H1 (cell line): ENCODE measurements around the gene PTPN13. TPM values are rescaled to one million over a fixed set of nuclear protein-coding genes. Genes with fewer than 3 reads are reported as not detected.

ENCODE experiments used
- CTCF ChIA-PET: fragments of 300-600 bp; sonication (Branson Sonifier 250); formaldehyde crosslinking; loops from one replicate; lab custom pipeline; 2021; ENCODE audit not compliant: partially characterized antibody; lab: Charles Lee
- POLR2A ChIA-PET: fragments of 300-600 bp; sonication (Branson Sonifier 250); formaldehyde crosslinking; loops from one replicate; lab custom pipeline; 2021; ENCODE audit warnings: inconsistent platforms; ENCODE audit not compliant: partially characterized antibody; lab: Charles Lee
- DNase-seq, 2 experiments: peaks; one replicate each; pipeline versions ENCODE4 v3.0.0 to v3.0.0-alpha.2; 2010 to 2022; ENCODE audit warnings: low spot score in 2 of 2, low read depth in 1 of 2, mixed read lengths in 1 of 2
- FAIRE-seq: peaks from 2 replicates; lab custom pipeline; 2011; peaks lifted over from hg19 to GRCh38; lab: Jason Lieb, UNC
- H2AFZ ChIP-seq: 2 replicates; pipeline ENCODE4 v1.8.1; 2012; ENCODE audit warnings: low read length, inconsistent platforms
- H2AK5ac ChIP-seq: 2 replicates; pipeline ENCODE4 v1.6.1; 2013; ENCODE audit warnings: low read depth, low read length
- H2BK120ac ChIP-seq: replicated peaks from 2 replicates; pipeline ENCODE3; 2013; ENCODE audit warnings: low read depth, low read length, inconsistent platforms
- H2BK12ac ChIP-seq: 2 replicates; pipeline ENCODE4 v1.6.1; 2013; ENCODE audit warnings: low read depth, low read length
- H2BK15ac ChIP-seq: 2 replicates; pipeline ENCODE4 v1.6.1; 2013; ENCODE audit warnings: low read length
- H2BK20ac ChIP-seq: 2 replicates; pipeline ENCODE4 v1.6.1; 2013; ENCODE audit warnings: low read length
- H2BK5ac ChIP-seq: 2 replicates; pipeline ENCODE4 v1.6.1; 2013; ENCODE audit warnings: low read depth, low read length
- H3K14ac ChIP-seq: 2 replicates; pipeline ENCODE4 v1.6.1; 2013; ENCODE audit warnings: inconsistent platforms; ENCODE audit not compliant: insufficient read length
- H3K18ac ChIP-seq: 2 replicates; pipeline ENCODE4 v1.6.1; 2013; ENCODE audit warnings: low read length; ENCODE audit errors: extremely low read depth
- H3K23ac ChIP-seq: 2 replicates; pipeline ENCODE4 v1.6.1; 2013; ENCODE audit warnings: inconsistent platforms; ENCODE audit not compliant: insufficient read length
- H3K23me2 ChIP-seq: 2 replicates; pipeline ENCODE4 v1.6.1; 2013; ENCODE audit warnings: low read depth, low read length
- H3K27ac ChIP-seq: 2 replicates; pipeline ENCODE4 v1.6.1; 2011; ENCODE audit warnings: low read depth, low read length, inconsistent platforms
- H3K27me3 ChIP-seq, 4 experiments: replicated peaks in 1 of 4; 1 replicate in 1 of 4; 2 replicates in 3 of 4; pipeline versions ENCODE4 v1.6.1 to v1.8.1; 2011 to 2013; ENCODE audit warnings: low read length in 3 of 4, mild to moderate bottlenecking in 3 of 4, inconsistent platforms in 2 of 4, mixed read lengths in 2 of 4, moderate library complexity in 1 of 4; ENCODE audit not compliant: control insufficient read depth in 3 of 4, insufficient read depth in 3 of 4; ENCODE audit errors: extremely low read depth in 1 of 4
- H3K36me3 ChIP-seq, 4 experiments: 2 replicates each; pipeline versions ENCODE4 v1.6.1 to v1.8.1; 2011 to 2013; ENCODE audit warnings: mild to moderate bottlenecking in 4 of 4, low read length in 3 of 4, moderate library complexity in 2 of 4, control low read depth in 1 of 4, inconsistent platforms in 1 of 4; ENCODE audit not compliant: insufficient read depth in 4 of 4, control insufficient read depth in 2 of 4
- H3K4ac ChIP-seq: replicated peaks from 2 replicates; pipeline ENCODE3; 2013; ENCODE audit warnings: low read length, low read depth, mixed read lengths, inconsistent platforms; ENCODE audit not compliant: insufficient read length
- H3K4me1 ChIP-seq, 4 experiments: replicated peaks in 1 of 4; 1 replicate in 1 of 4; 2 replicates in 3 of 4; pipeline versions ENCODE4 v1.6.1 to v1.8.1; 2011 to 2013; ENCODE audit warnings: low read length in 3 of 4, inconsistent platforms in 2 of 4, mixed read lengths in 1 of 4; ENCODE audit not compliant: insufficient read depth in 4 of 4, control insufficient read depth in 3 of 4
- H3K4me2 ChIP-seq, 2 experiments: 2 replicates each; pipeline versions ENCODE4 v1.6.1 to v1.8.1; 2011 to 2013; ENCODE audit warnings: low read depth in 2 of 2, low read length in 2 of 2, control low read depth in 1 of 2, inconsistent platforms in 1 of 2, mild to moderate bottlenecking in 1 of 2; ENCODE audit not compliant: insufficient read depth in 1 of 2
- H3K4me3 ChIP-seq, 4 experiments: fragments of 200-600, 300-600 bp in 1 of 4; sonication (generic), shearing (Covaris generic), sonication (Bioruptor Twin) in 1 of 4; 2 replicates each; pipeline versions ENCODE4 v1.5.1 to v1.8.1; 2011 to 2016; ENCODE audit warnings: low read length in 4 of 4, low read depth in 3 of 4, control low read depth in 2 of 4, inconsistent platforms in 2 of 4, mild to moderate bottlenecking in 2 of 4, mixed read lengths in 1 of 4, moderate library complexity in 1 of 4; ENCODE audit not compliant: insufficient read depth in 2 of 4; ENCODE audit errors: extremely low read depth in 1 of 4
- H3K56ac ChIP-seq: replicated peaks from 2 replicates; pipeline ENCODE3; 2013; ENCODE audit warnings: low read depth, mild to moderate bottlenecking, mixed read lengths, low read length, inconsistent platforms; ENCODE audit not compliant: insufficient read length
- H3K79me1 ChIP-seq: 2 replicates; pipeline ENCODE4 v1.6.1; 2013; ENCODE audit warnings: low read depth, low read length, control low read depth
- H3K79me2 ChIP-seq, 2 experiments: 2 replicates each; pipeline versions ENCODE4 v1.6.1 to v1.8.1; 2012 to 2013; ENCODE audit warnings: low read length in 2 of 2, mild to moderate bottlenecking in 2 of 2, inconsistent platforms in 1 of 2; ENCODE audit not compliant: insufficient read depth in 2 of 2, control insufficient read depth in 1 of 2
- H3K9ac ChIP-seq, 4 experiments: replicated peaks in 1 of 4; 1 replicate in 1 of 4; 2 replicates in 3 of 4; pipeline versions ENCODE4 v1.6.1 to v1.8.1; 2011 to 2013; ENCODE audit warnings: low read depth in 3 of 4, low read length in 3 of 4, control low read depth in 2 of 4, mild to moderate bottlenecking in 2 of 4, moderate library complexity in 2 of 4, inconsistent platforms in 1 of 4; ENCODE audit errors: extremely low read depth in 1 of 4
- H3K9me3 ChIP-seq, 2 experiments: 2 replicates each; pipeline versions ENCODE4 v1.6.1 to v1.8.1; 2012 to 2013; ENCODE audit warnings: mild to moderate bottlenecking in 2 of 2, moderate library complexity in 2 of 2, control low read depth in 1 of 2, inconsistent platforms in 1 of 2, low read depth in 1 of 2, low read length in 1 of 2, mixed read lengths in 1 of 2; ENCODE audit not compliant: insufficient read depth in 2 of 2
- H4K20me1 ChIP-seq, 2 experiments: replicated peaks in 1 of 2; 2 replicates each; pipeline versions ENCODE3 to v1.8.1; 2011 to 2013; ENCODE audit warnings: inconsistent platforms in 2 of 2, low read length in 2 of 2, mild to moderate bottlenecking in 1 of 2; ENCODE audit not compliant: insufficient read depth in 2 of 2, control insufficient read depth in 1 of 2
- H4K5ac ChIP-seq: 2 replicates; pipeline ENCODE4 v1.6.1; 2013; ENCODE audit warnings: low read length, low read depth, mixed read lengths, inconsistent platforms; ENCODE audit not compliant: insufficient read length
- H4K8ac ChIP-seq: 2 replicates; pipeline ENCODE4 v1.8.0; 2013; ENCODE audit warnings: mild to moderate bottlenecking, moderate library complexity, low read length, inconsistent platforms; ENCODE audit not compliant: insufficient read depth; ENCODE audit errors: extremely low read depth
- H4K91ac ChIP-seq: replicated peaks from 2 replicates; pipeline ENCODE3; 2013; ENCODE audit warnings: low read length, mixed read lengths, inconsistent platforms; ENCODE audit not compliant: insufficient read length
- KDM1A ChIP-seq: fragments of 200-600, 300-600 bp; sonication (generic); IDR thresholded peaks from 2 replicates; pipeline ENCODE4 v1.7.1; 2016; ENCODE audit warnings: mild to moderate bottlenecking, low read length, borderline replicate concordance
- WGBS, 2 experiments: shearing (Covaris generic) in 1 of 2; methylation state at CpG; one replicate each; pipeline versions ENCODE4 v1.1.6 to v1.1.7; 2013 to 2015; ENCODE audit warnings: low lambda C conversion rate in 2 of 2, mixed read lengths in 2 of 2, inconsistent platforms in 1 of 2, low coverage in 1 of 2, missing lambda C conversion rate in 1 of 2; ENCODE audit not compliant: insufficient replicate concordance in 2 of 2, insufficient coverage in 1 of 2, insufficient read length in 1 of 2; ENCODE audit errors: extremely low coverage in 1 of 2, missing lambda C conversion rate in 1 of 2; 5-methylcytosine and 5-hydroxymethylcytosine counted together
- polyA plus RNA-seq, 7 experiments: library from polyadenylated mRNA; depleted of rRNA in 3 of 7; stranded (reverse) in 5 of 7; unstranded in 2 of 7; fragments of >200 nt in 5 of 7; fragments of 200-250 nt in 2 of 7; gene quantifications; 1 replicate in 5 of 7; 2 replicates in 1 of 7; 4 replicates in 1 of 7; pipeline versions ENCODE4 v1.2.1 to v1.2.3, GENCODE V29; 2011 to 2013; ENCODE audit warnings: missing spikeins in 2 of 7, mixed read lengths in 2 of 7
- total RNA-seq: library from RNA; stranded (reverse); fragmentation: NEBNext Ultra II Directional; extraction: Animal tissue kit (Norgen Biotek cat#: 25700); gene quantifications from 2 replicates; pipeline ENCODE4 v1.2.1, GENCODE V29; 2021

PTPN13 gene
- total and polyA plus RNA-seq, 2 of the 8 experiments (the other 6 are each of a cell fraction or from before 2014, with no cell fraction given) = 12.7 to 57.9 TPM

- WGBS, 2 experiments = 77% methylated on average over 7 of the region's 7 CpGs; no CpG with 5 or more reads in 1 of the 2 experiments
- Histone ChIP-seq H3K4me1 (no peaks in the 10 kb centered on the region), H3K4me2 (no peak overlapping the region; a peak in 1 of 4 replicates), H3K23me2 (0 out of 2 replicates have a peak, but pooled peaks cover 1% of the 10 kb centered on the region), H4K8ac (no peak overlapping the region), H2AK5ac (no peak overlapping the region), H3K56ac (no peak overlapping the region), H3K79me2 (no peaks in the 10 kb centered on the region)
- no peak for DNase-seq
- POLR2A ChIA-PET = interaction anchor here (1.3 kb wide), 1 partner anchor 45 kb away, joined by 4 read pairs; no protein-coding TSS in a partner anchor
- no peak for TF ChIP-seq KDM1A
- TF ChIP-seq, all 59 proteins: peak for 0
- H2BK5ac ChIP-seq = no peak overlapping the region
- no peak overlapping the region for H3K18ac ChIP-seq
- H3K9me3 ChIP-seq = no peaks in the 10 kb centered on the region
- H3K27ac ChIP-seq = no peak overlapping the region
- 0 out of 2 replicates have a peak overlapping the region, but pooled peaks have one; percentile 4 for H2AFZ ChIP-seq
- no peaks in the 10 kb centered on the region for H3K79me1 ChIP-seq
- H3K9ac ChIP-seq = no peak overlapping the region
- H2BK15ac ChIP-seq = no peak overlapping the region
- no peaks in the 10 kb centered on the region for H4K20me1 ChIP-seq
- no peak overlapping the region for H4K5ac ChIP-seq
- H3K4me3 ChIP-seq = no peak overlapping the region
- CTCF ChIA-PET = interaction anchor here (0.9 to 2.7 kb wide), 2 partner anchors 29 to 31 kb away, joined by 3 to 8 read pairs; no protein-coding TSS in a partner anchor
- no peaks in the 10 kb centered on the region for H3K36me3 ChIP-seq
- H3K23ac ChIP-seq = no peak overlapping the region
- H2BK12ac ChIP-seq = no peak overlapping the region
- no peak overlapping the region for H3K14ac ChIP-seq
- FAIRE-seq = no peak
- no peak overlapping the region for H2BK120ac ChIP-seq
- H3K27me3 ChIP-seq = no peaks in the 10 kb centered on the region
- no peak overlapping the region for H3K4ac ChIP-seq
- no peak overlapping the region for H4K91ac ChIP-seq
- H2BK20ac ChIP-seq = no peak overlapping the region
Measured at GRCh38 chr4:86848136-86848535, 254.0 kb downstream of the PTPN13 start.
